Activated CD8-positive, alpha-beta memory T cell treated with anti-CD3 and anti-CD28 coated beads, Interleukin-2, amount 50 U/mL, for 48 hours (primary cell): ENCODE measurements around the gene CALHM3.
"Not testable (repeated sequence)": the region's sequence is repeated elsewhere in the genome, so short reads cannot be mapped to it uniquely, and the experiment has no call there.

Experiments used
- DNase-seq: peaks from one replicate; pipeline ENCODE4 v3.0.0-alpha.2; 2020

The CALHM3 gene, protein sequence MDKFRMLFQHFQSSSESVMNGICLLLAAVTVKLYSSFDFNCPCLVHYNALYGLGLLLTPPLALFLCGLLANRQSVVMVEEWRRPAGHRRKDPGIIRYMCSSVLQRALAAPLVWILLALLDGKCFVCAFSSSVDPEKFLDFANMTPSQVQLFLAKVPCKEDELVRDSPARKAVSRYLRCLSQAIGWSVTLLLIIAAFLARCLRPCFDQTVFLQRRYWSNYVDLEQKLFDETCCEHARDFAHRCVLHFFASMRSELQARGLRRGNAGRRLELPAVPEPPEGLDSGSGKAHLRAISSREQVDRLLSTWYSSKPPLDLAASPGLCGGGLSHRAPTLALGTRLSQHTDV

DNA sequence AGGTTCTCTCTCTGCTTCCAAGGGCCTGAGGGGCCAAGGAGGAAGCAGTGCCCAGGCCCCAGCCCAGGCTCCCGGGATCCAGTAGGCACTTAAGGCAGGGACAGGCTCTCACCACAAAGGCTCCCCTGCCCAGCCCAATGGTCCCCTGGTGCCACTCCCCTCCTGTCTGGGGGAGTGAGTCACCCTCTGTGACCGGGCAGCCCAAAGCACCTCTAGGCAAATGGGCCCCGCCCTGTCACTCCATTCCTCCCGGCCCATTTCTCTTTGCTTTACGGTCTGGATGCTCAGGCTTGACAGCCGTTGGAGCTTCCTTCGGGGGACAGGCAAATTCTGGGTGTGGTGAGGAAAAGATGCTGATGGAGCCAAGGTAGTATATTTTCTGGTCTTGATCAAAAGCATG lies at the start of gene CALHM3:
Gene CALHM3, minus strand, starts transcription at position 106 of the 400 bp plus-strand sequence. CDS start 208 bp downstream, outside the sequence.
- no peak for DNase-seq

DNA sequence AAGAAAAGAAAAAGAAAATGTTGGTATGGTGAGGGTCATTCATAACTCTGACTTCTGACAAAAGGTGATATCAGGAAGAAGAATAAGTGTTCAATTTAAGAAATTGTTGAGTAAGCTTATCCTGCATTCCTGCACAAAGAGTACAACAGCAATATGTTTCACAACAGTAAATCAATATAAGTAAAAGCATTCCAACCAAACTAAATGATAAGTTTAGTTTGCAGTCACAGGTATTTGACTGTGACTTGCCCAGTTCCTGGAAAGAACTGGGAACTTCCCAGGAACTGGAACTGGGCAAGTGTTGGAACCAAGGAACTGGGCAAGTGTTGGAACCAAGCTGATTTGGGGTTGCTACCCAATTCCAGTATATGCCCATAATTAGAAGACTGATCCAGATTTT lies 49.5 kb upstream of the CALHM3 start:
- no peak for DNase-seq

DNA sequence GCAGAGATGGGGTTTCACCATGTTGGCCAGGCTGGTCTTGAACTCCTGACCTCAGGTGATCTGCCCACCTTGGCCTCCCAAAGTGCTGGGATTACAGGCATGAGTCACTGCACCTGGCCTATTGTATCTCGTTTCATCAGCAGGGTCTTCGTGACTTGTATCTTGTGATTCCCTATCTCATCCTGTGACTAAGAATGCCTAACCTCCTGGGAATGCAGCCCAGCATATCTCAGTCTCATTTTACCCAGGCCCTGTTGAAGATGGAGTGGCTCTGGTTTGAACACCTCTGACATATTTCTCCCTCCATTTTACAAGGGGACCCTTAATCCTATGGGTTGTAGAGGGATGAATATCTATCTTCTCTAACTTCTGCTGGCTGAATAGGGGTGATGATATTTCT lies 48.4 kb upstream of the CALHM3 start:
- DNase-seq: not testable (repeated sequence)

DNA sequence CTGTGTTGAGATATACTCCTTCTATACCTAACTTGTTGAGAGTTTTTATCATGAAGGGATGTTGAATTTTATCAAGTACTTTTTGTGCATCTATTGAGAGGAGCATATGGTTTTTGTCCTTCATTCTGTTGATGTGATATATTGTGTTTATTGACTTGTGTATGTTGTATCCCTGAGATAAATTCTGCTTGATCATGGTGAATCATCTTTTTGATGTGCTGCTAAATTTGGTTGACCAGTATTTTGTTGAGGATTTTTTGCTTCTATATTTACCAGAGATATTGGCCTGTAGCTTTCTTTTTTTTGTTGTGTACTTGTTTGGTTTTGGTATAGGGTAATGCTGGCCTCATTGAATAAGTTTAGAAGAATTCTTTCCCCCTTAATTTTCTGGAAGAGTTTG lies 46.9 kb upstream of the CALHM3 start:
- DNase-seq: no peak

DNA sequence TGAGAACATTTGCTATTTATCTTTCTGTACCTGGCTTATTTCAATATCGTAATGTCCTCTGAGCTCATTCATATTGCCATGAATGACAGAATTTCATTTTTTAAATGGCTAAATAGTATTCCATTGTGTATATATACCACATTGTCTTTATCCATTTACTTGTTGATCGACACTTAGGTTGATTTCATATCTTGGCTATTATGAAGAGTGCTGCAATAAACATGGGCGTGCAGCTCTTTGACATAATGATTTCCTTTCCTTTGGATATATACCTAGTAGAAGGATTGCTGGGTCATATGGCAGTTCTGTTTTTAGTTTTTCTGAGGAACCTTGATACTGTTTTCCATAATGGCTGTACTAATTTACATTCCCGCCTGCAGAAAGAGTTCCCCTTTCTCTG lies 44.6 kb upstream of the CALHM3 start:
- no peak for DNase-seq

DNA sequence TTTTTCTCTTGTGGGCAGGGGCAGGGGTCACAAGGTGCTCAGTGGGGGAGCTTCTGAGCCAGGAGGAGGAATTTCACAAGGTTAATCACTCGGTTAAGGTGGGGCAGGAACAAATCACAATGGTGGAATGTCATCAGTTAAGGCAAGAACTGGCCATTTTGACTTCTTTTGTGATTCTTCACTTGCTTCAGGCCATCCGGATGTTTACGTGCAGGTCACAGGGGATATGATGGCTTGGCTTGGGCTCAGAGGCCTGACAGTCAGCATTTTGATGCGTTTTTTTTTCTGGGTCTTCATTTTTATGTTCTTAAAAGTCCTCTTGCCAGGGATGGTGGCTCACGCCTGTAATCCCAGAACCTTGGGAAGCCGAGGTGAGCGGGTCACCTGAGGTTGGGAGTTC lies 43.0 kb upstream of the CALHM3 start:
- not testable (repeated sequence) for DNase-seq

DNA sequence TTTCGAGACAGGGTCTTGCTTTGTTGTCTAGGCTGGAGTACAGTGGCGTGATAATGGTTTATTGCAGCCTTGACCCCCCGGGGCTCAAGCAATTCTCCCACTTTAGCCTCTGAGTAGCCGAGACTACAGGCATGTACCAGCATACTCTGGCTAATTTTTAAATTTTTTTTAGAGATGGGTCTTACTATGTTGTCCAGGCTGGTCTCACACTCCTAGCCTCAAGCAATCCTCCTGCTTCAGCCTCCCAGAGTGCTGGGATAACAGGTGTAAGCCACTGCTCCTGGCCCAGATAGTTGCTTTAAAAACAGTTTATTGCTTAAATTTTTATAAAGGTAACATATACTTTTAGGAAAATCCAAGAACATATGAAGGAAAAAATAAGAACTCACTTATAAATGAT lies 40.8 kb upstream of the CALHM3 start:
- no peak for DNase-seq

DNA sequence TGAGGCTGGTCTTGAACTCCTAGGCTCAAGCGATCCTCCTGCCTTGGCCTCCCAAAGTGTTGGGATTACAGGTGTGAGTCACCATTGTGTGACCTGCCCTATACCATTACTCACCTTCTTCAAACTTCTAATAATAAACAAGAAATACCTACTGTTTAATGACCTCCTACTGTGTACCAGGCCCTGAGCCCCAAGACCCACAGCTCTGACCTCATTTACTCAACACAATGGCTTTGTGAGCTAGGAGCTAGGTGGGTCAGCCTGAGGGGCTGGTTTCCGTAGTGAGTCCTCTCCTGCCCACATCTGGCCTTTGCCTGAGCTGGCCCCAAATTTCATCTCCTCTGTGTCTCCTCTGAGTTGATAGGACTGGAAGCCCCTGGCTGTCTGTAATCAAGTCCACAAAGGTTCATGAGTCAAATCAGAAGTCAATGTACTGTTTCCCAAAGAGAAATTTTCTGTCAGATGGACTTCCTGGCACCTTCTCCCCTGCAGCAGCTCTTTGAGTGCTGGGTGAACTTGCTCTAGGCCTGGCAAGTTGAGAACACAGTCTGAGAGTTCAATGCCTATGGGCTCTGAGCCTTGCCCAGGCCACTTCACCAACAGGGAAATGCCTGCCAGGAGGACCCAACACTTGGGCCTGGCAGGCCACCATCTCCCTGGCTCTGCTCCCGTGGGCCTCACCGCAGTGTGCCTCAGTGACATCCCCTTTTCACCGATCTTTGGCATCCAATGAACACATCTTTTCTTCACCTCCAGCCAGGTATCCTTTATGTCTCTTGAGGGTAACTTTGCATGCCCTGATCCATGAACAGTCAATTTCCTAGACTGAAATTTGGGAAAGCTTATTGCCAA lies 38.4 kb upstream of the CALHM3 start:
- DNase-seq: no peak

DNA sequence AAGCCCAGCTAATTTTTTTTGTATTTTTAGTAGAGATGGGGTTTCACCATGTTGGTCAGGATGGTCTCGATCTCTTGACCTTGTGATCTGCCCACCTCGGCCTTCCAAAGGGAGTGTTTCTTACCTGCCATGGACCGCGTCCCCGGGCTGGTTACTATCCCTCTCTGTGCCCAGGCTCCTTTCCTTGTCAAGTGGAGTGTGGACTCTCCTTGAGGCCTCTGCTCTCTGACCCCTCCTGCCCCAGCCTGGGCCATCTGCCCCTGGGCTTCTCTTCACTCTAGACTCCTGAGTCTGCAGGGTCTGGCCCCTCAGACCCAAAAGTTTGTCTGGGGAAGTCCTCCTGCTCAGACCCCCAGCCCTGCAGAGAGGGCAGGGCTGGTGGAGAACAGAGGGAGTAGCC lies 35.2 kb upstream of the CALHM3 start:
- peak; percentile 32 for DNase-seq

DNA sequence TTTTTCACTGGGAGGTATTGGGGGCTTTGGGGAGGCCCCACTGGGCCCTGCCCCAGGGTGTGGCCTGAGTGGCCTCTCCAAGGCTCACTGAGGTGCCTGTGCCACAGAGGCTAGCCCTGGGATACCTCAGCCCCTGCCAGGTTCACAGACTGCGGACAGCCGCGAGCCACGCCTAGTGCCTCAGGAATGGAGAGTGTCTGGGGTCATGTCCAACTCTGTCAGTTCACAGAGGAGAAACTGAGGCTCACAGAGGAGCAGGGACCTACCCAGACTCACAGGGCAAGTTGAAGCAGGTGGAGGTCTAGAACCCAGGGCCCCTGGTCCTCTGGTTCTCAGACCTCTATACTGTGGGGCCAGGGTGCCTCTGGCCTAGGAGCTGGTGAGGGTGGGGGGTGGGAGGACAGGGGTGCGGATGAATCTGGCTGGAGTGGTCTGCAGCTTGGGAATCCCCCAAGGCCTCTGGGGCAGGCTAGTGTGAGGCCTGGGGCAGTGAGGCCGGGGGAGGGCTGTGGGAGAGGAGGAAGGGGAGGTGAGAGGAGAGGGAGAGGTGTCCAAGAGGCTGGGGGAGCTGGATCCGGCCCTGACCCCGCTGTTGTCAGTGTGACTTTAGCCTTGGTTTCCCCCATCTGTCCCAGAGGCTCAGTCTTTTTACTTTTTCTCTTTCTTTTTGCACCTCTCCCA lies 34.5 kb upstream of the CALHM3 start:
- peak; percentile 40 for DNase-seq

DNA sequence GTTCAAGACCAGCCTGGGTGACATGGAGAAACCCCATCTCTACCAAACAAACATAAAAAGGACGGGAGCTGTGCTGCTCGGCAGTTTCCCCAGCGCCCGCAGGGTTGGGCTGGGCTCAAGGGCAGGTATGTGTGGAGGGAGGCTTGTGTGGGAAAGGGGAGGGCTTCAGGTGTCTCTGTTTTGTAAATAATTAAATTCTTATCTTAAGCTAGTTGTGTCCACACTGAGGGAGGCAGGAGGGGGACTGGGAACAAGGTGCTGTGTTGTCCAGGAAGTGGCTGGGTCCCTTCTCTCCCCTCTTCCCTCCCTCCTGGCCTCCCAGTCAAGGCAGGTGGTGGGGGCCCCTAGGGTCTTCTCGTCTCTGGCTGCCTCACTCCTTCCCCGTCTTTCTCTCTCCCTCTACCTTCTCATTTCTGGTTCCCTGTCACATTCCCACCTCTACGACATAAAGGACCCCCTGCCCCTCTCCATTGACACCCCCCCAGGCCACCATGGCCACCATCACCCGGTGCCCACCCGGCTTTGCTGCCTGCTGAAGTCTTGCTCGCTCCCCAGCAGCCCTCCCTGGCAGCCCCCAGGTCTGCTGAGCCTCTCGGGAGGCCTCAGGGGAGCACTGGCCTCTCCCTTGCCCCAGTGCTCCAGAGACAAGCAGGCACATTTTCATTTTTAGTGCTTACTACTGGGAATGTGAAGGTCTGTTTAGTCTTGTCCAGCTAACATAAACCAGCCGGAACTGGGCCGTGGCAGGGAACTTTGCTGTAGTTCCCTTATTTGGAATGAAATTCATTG lies 33.7 kb upstream of the CALHM3 start:
- peak; percentile 20 for DNase-seq

DNA sequence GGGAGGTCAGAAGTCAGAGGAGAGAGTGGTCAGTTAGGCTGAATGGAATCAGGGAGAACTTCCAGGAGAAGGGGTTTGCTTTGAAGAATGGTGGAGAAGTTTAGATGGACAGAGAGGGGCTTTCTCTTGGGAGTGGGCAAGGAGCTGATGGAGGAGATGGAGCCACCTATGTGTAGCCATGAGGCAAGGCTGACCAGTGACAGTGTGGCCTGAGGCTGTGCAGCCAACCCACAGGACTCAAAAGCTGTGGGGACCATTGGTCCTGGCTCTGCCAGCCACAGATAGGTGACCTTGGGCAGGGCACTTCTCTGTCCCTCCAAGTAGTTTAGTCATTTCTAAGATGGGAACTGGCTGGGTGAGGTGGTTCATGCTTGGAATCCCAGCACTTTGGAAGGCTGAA lies 33.1 kb upstream of the CALHM3 start:
- no peak for DNase-seq

DNA sequence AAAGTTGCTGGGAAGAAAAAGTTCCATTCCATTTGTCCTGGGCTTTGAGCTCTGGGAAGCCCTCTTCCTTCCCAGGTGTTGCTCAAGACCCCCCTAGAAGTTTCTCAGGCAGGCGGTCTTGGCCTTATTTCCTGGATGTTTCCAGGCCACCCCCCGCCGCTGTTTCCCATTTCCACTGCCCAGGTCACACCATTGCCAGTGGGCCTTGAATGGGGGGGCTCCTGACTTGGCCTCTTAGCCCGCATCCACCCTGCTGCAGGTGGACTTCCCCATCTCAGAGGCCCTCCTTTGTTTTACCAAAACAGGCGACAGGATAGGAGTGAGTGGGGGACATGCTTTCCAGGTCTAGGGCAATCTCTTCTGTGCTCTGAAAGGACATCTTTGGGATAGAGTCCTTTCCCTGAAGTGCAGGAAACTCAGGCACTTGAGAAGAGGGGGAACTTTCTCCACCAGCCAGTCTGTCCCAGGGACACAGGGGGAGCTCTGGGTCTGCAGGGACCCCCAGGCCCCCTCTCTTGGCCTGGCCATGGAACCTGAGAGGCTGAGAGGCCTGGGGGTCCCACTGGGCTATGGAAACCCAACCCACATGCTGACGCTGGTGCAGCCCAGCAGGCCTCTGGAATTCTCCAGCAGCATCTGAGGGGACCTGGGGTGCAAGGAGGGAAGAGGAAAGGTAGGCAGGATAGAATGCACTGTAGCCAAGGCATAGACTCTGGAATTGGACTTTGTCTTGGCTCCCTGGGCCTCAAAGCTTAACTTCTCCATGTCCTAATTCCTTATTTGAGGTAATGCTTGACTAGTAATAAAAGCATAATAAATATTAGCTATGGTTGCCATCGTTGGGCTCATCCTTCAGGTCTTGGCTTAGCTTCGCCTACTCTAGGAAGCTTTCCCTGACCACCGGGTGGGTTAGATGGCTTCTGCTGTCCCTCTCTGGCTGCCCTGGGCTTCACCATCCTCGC lies 32.0 kb upstream of the CALHM3 start:
- peak; percentile 40 for DNase-seq

DNA sequence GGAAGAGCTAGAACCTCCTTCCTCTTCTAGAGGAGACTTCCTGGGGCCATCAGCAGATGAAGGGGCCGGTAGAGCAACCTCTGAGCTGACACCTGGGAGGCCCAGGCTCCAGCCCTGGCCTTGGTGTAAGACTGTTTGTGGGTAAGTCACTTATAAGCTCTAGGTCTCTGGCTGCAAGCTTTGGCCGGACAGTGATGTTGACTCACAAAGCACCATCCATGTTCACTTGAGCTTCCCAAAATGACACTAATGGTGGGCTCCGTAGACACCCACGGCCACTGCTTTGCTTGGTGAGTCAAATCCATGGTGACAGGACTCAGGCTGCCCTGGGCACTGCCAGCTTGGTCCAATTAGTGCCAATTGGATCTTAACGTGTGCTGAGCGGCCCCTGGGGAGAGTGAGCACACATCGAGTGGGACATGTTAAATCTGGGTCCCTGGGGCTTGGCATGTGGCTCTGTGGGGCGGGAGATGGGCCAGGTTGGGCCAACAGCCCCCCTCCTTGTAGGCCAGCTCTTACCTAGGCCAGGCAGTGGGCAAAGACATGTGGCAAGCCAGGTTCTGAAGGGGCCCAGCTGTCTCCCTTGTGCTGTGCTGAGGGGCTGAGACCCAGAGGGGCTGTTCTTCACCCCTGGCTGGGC lies 31.1 kb upstream of the CALHM3 start:
- peak; percentile 35 for DNase-seq

DNA sequence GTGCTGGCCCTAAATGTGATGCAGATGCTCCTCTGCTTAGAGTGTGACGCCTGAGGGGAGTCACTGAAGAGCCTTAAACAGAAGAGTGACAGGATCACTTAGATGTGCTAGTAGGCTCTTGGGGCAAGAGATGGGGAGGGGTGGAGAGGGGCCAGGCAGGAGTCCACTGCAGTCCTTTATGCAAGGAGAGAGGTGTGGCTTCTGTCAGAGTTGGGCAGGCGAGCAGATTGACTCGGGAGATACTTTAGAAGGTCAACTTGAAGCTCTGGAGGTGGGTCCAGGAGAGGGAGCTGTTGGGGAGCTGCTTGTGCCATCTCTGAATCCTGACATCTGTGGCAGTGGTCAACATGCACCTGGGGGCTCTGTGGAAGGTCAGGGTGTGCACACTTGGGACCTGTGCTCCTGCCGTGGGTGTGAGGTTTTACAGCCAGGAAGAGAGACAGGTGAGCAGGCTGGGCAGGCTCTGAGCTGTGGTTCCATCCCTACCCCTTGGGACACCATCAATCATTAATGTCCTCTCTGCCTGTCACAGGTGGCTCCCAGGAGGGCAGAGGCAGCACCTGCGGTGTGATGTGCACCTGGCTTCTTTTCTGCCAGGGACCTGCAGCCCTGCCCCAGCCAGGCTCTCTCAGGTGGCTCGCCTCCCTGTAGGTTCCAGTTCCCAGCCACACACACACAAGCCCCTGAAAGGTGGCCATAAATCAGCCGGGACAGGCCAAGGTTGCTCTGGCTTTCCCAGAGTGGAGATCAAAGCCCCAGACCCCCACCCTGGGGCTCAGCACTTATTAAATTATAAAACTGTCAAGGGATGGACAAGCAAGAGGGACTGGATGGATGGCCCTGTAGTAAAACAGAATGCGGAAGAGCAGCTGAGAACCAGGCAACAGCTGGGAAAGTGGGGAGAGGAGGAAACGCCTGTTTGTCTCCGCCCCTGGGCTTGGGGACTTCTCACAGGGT lies 28.5 kb upstream of the CALHM3 start:
- DNase-seq: peak; percentile 49

DNA sequence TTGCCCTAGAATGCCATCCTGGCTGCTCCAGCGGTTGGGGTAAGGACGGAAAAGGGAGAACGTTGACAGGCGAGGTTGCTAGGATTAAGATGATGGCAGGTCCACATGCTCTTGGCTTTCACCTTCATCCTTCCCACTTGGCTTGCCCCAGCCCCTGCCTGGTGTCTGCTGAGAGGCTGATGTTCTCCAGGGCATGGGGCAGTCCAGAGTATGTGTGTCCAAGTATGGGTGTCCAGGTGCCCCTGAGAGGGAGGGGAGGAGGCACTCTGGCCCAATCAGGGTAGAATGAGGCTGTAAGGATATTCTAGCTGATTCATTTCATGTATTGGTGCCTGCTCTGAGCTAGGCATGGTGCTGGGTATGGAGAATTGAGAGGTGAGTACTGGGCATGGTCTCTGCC lies 27.0 kb upstream of the CALHM3 start:
- DNase-seq: peak; percentile 36

DNA sequence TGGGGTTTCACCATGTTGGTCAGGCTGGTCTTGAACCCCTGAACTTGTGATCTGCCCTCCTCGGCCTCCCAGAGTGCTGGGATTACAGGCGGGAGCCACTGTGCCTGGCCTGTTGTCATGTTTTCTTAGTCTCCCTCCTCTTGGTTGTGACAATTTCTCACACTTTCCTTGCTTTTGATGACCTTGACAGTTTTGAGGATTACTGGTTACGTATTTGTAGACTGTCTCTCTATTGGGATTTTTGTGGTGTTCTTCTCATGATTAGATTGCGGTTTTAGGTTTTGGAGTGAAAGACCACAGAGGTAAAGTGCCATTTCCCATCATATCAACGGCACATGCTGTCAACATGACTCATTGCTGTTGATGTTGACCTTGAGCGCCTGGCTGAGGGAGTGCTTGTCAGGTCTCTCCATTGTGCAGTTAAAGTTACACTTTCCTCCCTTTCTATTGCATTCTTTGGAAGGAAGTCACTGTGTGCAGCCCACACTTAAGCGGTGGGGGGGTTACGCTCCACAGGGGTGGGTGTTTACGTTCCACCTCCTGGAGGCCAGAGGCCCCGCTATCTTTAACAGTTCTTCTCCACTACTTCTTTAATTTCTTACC lies 25.2 kb upstream of the CALHM3 start:
- DNase-seq: peak; percentile 59

DNA sequence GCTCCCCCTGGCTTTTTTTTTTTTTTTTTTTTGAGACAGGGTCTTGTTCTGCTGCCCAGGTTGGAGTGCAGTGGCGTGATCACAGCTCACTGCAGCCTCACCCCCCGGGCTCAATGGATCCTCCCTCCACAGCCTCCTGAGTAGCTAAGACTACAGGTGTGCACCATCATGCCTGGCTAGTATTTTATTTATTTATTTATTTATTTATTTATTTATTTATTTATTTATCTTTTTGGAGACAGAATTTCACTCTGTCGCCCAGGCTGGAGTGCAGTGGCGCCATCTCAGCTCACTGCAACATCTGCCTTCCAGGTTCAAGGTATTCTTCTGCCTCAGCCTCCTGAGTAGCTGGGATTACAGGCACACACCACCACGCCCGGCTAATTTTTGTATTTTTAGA lies 24.7 kb upstream of the CALHM3 start:
- not testable (repeated sequence) for DNase-seq
